Measurements from ENCODE around the gene HTRA3. TPM values are rescaled to one million over a fixed set of nuclear protein-coding genes. Genes with fewer than 3 reads are reported as not detected.
A peak's percentile ranks its signal among the peaks of the same experiment; 100 is the strongest.
"Not testable (repeated sequence)": the region's sequence is repeated elsewhere in the genome, so short reads cannot be mapped to it uniquely, and the experiment has no call there.

Gene HTRA3
- total RNA-seq, 1 donor from 2014 or later: 131 TPM

DNA sequence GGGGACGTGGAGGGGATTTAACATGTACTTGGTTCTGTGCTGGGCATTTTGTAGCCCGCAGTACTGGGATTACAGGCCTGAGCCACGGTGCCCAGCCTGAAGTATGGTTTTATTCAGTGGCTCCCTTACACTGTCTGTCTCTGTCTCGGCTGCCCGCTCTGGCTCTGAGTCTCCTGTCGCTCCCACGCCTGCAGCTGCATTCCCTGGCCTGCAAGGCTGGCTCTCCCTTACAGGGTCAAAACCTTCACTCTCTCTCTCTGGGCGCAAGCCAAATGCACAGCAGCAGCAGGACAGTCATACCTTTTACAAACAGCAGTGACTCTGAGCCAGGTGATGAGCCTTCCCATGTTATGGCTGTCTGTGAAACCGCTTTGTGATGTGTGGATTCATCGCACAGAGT, 72.1 kb downstream of the HTRA3 start:
- DNase-seq (ENCODE audit: missing footprints): no peak
- peak; percentile 61 for ATAC-seq
- intact Hi-C loops (cut with DNase I): loop anchor here (2.0 kb wide), 2 partner anchors 53 to 61 kb away; no protein-coding TSS in a partner anchor

- intact Hi-C loops (cut with DNase I): no loop called here
- no peak for ATAC-seq
- DNase-seq (ENCODE audit: missing footprints): no peak
Observed at GRCh38 chr4:8342651-8343261, 73.2 kb downstream of the HTRA3 start.

DNA sequence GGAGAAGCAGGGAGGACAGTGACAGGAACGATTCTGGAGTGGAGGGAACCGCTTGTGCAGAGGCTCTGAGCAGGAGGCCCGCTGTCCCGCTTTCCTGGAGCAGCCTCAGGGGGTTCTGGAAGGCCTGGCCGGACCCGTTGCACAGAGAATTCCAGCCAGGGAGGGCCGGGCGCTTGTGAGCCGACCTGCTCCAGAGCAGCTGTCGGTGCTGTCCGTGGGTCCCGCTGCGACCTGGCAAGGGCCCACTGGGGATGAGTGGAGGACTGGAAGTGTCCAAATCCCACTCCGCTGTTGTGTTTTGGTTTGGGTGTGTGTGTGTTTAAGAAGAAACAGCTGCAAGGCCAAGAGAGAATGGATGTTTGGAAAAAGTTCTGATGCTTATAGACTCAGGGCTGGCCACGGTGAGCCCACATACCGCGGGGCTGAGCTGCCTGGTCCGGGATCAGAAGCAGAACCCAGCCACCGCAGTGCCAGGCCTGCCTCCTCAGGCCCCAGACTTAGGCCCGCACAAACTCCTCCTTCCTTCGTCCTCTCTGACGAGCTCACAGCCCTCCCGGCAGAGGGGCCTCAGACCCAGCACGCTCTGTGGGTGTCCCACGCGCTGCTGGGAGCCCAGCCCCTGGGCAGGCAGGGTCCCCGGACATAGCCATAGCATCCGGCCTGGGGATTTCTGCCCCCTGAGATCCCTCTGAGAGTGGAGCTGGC, 73.9 kb downstream of the HTRA3 start:
- ATAC-seq (peak; percentile 7), DNase-seq (ENCODE audit: missing footprints) (no peak)
- intact Hi-C loops (cut with DNase I): no loop called here

DNA sequence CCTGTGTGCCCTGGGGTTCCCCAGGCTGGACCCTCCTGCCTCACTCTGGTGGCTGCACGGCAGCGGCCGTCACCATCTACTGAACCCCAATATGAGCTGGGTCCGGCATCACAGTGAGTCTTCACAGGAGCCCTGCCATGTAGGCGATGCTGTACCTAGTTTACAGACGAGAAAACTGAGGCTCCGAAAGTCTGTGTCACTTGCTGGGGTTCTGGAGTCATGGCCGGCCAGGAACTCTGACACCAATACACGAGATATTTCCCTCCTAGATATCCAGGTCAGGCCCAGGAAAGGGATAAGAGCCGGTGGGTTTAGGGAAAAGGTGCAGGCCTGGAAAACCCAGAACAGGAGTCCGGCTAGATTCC, 74.4 kb downstream of the HTRA3 start:
- intact Hi-C loops (cut with DNase I): no loop called here
- no peak for DNase-seq (ENCODE audit: missing footprints)
- ATAC-seq: no peak

GRCh38 chr4:8344377-8344776, 74.8 kb downstream of the HTRA3 start:
- DNase-seq (ENCODE audit: missing footprints): no peak
- intact Hi-C loops (cut with DNase I): no loop called here
- no peak for ATAC-seq

- intact Hi-C loops (cut with DNase I): no loop called here
- DNase-seq (ENCODE audit: missing footprints) (no peak), ATAC-seq (no peak)
Observed at GRCh38 chr4:8345053-8345945, 75.7 kb downstream of the HTRA3 start.

GRCh38 chr4:8345946-8346814, 76.6 kb downstream of the HTRA3 start:
- DNase-seq (ENCODE audit: missing footprints): no peak
- ATAC-seq: no peak
- intact Hi-C loops (cut with DNase I): no loop called here

GRCh38 chr4:8346838-8347605, 77.5 kb downstream of the HTRA3 start:
- ATAC-seq: peak; percentile 21
- intact Hi-C loops (cut with DNase I): no loop called here

GRCh38 chr4:8347660-8348059, 78.1 kb downstream of the HTRA3 start:
- intact Hi-C loops (cut with DNase I): no loop called here
- no peak for DNase-seq (ENCODE audit: missing footprints)

More at GRCh38 chr4:8346838-8347605, 77.5 kb downstream of the HTRA3 start:
- DNase-seq (ENCODE audit: missing footprints): no peak

DNA sequence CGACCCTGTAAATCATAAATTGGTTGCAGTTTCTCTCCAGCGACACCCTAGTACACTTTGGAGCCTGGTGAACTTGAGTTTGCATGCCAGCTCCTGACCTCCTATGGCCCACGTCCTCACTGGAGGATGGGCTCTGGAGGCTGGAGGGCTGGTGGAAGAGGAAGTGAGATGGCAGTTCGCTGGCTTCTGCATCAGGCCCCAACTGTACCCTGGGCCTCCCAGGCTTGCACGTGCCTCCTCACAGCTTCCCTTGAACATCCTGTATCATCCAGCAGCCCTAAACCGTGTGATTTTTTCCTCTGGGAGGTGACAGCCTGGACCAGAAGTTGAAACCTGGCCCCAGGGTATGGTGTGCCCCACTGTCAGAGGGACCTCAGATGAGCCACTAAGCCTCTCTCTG, 78.5 kb downstream of the HTRA3 start:
- intact Hi-C loops (cut with DNase I): no loop called here
- ATAC-seq: no peak
- no peak for DNase-seq (ENCODE audit: missing footprints)

More at GRCh38 chr4:8347660-8348059, 78.1 kb downstream of the HTRA3 start:
- ATAC-seq: no peak

GRCh38 chr4:8349236-8349635, 79.7 kb downstream of the HTRA3 start:
- intact Hi-C loops (cut with DNase I); DNase-seq (ENCODE audit: missing footprints): not testable (repeated sequence)

GRCh38 chr4:8349664-8350236, 80.2 kb downstream of the HTRA3 start:
- DNase-seq (ENCODE audit: missing footprints): no peak
- intact Hi-C loops (cut with DNase I): no loop called here
- no peak for ATAC-seq

More at GRCh38 chr4:8349236-8349635, 79.7 kb downstream of the HTRA3 start:
- ATAC-seq: not testable (repeated sequence)

DNA sequence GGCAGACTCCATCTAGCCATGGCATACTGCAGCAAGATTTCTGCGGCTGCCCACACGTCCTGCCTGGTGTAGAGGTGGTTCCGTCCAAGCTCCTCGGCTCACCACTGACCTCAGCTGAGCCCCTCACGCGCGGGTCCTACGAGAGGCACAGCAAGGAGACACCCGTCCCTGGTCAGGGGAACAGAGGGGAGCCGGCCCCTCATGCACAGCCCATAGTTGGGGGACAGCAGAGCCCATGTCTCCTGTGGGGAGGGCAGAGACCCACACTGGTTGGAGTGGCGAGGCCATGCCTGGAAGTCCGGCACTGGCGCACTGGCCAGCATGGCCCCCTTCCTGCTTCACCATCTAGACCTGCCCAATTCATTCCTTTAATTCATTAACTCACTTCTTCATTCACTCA, 80.8 kb downstream of the HTRA3 start:
- intact Hi-C loops (cut with DNase I): no loop called here
- ATAC-seq (no peak), DNase-seq (ENCODE audit: missing footprints) (no peak)

GRCh38 chr4:8350841-8351461, 81.4 kb downstream of the HTRA3 start:
- intact Hi-C loops (cut with DNase I): no loop called here
- no peak for ATAC-seq
- no peak for DNase-seq (ENCODE audit: missing footprints)

DNA sequence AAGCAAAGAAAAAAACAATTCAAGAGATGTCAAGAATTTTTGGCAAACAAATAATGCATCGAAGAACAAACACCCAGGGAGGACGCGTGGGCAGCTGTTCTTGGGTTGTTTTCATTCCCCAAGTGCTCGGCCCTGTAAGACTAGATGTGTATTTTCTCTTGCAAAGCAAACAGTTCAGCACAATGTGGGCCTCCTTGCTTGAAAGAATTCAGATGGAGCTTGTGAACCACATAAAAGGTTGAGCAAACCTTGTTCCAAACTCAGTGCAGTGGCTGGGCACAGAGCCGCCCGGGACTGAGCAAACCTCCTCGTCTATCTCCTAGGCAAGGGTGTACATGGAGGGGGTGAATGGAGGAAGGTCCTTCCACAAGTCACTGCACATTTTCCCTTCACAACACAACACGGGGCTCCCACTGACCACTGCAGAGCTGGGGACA, 82.4 kb downstream of the HTRA3 start:
- ATAC-seq: peak; percentile 57
- intact Hi-C loops (cut with DNase I): no loop called here
- DNase-seq (ENCODE audit: missing footprints): no peak

DNA sequence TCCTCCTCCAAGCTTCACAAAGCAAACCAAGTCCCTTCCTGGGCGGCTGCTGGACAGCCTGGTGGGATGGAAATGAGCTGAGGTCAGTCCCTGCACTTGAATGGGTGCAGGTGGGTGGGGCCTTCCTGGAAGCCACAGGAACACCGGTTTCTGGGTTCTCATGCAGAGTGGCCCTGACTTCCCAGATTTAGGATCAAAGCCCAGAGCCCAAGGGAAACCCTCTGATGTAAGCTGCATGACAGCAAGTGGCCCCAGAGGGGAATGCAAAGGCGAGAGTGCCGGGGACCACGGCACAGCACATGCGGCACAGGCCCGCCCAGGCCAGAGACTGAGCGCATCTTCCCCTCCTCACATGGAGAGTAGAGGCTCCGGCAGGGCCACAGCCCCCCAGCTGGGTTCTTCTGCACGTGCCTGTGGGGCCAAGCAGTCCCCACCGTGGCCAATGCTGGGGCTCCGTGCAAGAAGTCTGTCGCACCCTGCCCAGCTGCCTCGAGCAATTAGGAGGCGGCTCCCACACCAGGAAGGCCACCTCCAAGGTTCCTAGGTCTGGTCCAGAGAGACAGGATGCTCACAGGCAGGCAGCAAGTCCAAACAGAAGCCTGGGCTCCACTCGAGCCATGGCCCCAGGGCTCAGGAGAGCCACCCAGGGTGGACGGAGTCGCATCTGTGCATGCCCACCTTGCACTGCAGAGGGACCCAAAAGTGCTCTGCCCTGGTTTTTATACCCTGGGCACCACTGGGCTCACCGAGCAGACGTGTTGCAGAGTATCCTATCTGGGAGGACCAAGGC, 83.0 kb downstream of the HTRA3 start:
- intact Hi-C loops (cut with DNase I): no loop called here
- DNase-seq (ENCODE audit: missing footprints): no peak
- ATAC-seq: peak; percentile 23
